GM18498 (cell line): ENCODE results near the gene DLG2.
"Not testable (repeated sequence)": the region's sequence is repeated elsewhere in the genome, so short reads cannot be mapped to it uniquely, and the experiment has no call there.

ENCODE experiments used
- ATAC-seq: cut with Tn5 transposase; IDR thresholded peaks from one replicate; pipeline ENCODE4 v1.9.1; 2021; ENCODE audit warnings: mild to moderate bottlenecking, moderate library complexity; ENCODE audit not compliant: unreplicated experiment

Gene DLG2

GRCh38 chr11:85475660-85476517 is 151.3 kb downstream of the DLG2 start:
- ATAC-seq = no peak

DNA sequence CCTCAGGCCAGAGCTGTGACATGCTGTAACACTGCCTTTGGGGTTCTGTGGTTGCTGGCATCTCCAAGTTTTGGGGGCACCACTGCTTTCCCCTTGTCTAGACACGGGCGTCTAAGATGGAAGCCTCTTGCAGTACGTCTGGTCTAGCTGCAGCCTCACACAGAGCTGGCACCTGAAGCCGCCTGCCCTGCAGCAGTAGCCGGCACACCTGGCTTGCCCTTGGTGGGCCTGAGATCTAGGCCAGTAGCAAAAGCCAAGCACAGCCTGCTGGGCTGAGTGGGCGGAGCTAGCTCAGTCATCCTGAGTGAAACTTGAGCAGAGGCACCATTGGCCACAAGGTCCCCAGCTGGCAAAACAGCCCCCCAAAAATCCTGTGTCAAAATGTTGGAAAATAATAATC is 154.2 kb downstream of the DLG2 start:
- ATAC-seq = no peak

- ATAC-seq = no peak
These were observed 162.9 kb downstream of the DLG2 start for GRCh38 chr11:85464283-85464682.

- no peak for ATAC-seq
These were observed 167.8 kb downstream of the DLG2 start for GRCh38 chr11:85459304-85459703.

DNA sequence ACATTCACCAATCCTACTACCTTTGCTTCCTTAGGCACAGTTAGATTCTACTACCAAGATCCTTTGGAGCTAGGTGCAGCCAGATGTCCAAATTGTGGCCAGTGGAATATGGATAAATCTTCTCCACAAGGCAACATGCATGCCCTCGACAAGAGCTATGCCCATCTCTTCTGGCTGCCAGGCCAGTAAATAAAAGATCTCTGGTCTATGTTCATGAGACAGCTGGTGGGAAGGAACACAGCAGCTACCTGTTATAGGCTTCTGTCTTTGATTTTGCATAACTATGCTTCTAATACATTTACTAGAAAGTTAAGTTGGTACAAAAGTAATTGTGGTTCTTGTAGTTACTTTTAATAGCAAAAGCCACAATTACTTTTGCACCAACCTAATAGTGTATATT is 182.7 kb downstream of the DLG2 start:
- ATAC-seq = no peak

DNA sequence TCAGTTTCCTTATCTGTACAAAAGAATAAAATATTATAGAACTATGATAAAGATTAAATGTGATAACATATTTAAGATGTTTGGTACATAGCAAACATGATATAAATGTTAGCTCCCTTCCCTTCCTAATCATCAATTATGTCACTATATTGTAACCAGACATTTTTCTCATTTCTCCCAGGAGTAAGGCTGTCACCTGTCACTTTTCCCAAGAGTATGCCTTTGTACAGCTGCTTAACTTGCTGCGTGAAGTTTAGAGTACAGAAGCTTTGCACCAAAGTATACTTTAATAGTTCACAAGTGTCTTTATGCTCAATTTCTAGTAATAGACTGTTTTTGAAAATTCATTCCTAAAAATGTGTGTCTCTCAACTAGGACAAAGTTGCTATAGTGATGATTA is 186.9 kb downstream of the DLG2 start:
- no peak for ATAC-seq

DNA sequence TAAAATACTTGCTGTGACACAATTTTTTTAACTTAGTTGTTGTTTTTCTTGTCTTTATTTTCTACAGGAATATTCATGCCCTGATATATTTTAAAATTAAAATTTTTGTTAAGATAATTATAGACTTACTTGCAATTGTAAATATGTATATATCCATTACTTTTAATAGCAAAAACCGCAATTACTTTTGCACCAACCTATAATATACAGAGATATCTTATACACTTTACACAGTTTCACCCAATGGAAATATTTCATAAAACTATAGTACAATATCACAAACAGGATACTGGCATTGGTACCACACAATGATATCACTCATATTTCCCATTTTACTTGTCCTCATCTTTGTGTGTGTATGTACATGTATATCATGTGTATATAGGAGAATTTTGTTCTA is 188.8 kb downstream of the DLG2 start:
- ATAC-seq = no peak

GRCh38 chr11:85431319-85431718 is 195.8 kb downstream of the DLG2 start:
- no peak for ATAC-seq

- ATAC-seq = no peak
These were observed 203.3 kb downstream of the DLG2 start for GRCh38 chr11:85423794-85424193.

DNA sequence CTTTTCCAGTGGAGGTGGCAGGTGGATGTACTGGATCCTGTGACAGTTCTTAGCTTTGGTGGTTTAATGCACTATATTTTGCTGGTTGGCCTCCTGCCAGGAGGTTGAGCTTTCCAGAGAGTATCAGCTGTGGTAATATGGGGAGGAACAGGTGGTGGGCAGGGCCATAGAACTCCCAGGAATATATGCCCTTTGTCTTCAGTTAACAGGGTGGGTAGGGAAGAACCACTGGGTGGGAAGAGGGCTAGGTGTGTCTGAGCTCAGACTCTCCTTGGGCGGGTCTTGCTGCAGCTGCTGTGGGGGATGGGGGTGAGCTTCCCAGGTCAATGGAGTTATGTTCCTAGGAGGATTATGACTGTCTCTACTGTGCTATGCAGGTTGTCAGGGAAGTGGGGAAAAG is 203.8 kb downstream of the DLG2 start:
- no peak for ATAC-seq

GRCh38 chr11:85414175-85414574 is 213.0 kb downstream of the DLG2 start:
- no peak for ATAC-seq

- no peak for ATAC-seq
These were observed 219.5 kb downstream of the DLG2 start for GRCh38 chr11:85407648-85408047.

DNA sequence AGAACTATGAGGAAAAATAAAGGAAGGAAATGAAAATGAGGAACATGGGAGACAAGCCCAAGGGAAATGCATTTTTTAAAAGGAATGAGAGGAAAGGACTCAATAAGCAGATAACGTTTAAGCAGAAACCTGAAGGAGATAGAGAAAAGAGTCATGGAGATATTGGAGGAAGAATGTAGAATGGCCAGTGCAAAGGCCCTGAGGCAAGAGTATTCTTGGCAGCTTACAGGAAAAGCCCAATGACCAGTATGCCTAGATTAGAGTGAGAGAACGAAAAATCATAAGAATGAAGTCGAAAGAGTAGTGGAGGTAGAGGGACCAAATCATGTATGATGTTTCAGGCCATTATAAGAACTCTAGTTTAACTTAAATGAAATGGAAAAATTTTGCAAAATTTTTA is 220.3 kb downstream of the DLG2 start:
- ATAC-seq = no peak

GRCh38 chr11:85406316-85406715 is 220.8 kb downstream of the DLG2 start:
- no peak for ATAC-seq

GRCh38 chr11:85395515-85396055 is 231.6 kb downstream of the DLG2 start:
- not testable (repeated sequence) for ATAC-seq

DNA sequence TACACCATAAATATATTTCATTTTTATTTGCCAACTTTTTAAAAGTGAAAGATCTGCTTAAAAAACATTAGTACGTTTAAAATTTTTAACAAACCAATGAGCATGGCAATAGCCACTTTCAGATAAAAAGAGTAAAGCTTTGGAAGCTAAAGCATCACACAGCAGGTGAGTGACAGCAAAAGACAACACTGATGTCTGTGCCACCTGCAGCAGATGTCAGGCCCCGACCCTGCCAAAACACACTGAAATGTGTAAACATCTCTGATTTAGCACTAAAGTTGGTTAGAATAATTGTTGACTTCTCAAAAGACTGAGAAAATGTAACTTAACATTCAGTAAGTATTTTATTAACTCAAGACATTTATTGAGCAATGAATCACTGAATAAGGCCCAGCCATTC is 232.9 kb downstream of the DLG2 start:
- no peak for ATAC-seq

- no peak for ATAC-seq
These were observed 236.0 kb downstream of the DLG2 start for GRCh38 chr11:85391141-85391540.

- ATAC-seq = no peak
These were observed 241.6 kb downstream of the DLG2 start for GRCh38 chr11:85385547-85385946.

- no peak for ATAC-seq
These were observed 242.0 kb downstream of the DLG2 start for GRCh38 chr11:85385111-85385510.

DNA sequence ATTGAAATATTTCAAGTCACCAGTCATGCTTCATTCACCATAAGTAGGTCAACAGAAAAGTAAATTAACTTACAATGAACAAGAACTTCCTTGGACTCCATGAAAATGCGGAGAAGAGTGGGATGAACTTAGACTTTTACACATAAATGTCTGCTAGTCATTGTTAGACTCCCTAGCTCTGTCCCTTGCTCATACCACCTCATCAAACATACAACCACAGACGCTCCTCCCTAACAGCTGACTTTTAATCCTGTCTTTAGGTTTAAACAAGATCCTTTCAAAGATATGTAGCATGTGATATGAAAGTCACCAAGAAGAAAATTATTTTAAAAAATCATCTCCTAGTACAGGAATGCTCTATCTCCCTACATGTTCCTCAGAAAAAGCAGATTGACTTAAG is 248.1 kb downstream of the DLG2 start:
- no peak for ATAC-seq

- no peak for ATAC-seq
These were observed 249.2 kb downstream of the DLG2 start for GRCh38 chr11:85377901-85378300.

- no peak for ATAC-seq
These were observed 267.3 kb downstream of the DLG2 start for GRCh38 chr11:85359859-85360258.

GRCh38 chr11:85355921-85356320 is 271.2 kb downstream of the DLG2 start:
- ATAC-seq = no peak
